Body of pancreas (tissue), 4 donors: Measurements from ENCODE around the gene POU3F1. TPM values are rescaled to one million over a fixed set of nuclear protein-coding genes. Genes with fewer than 3 reads are reported as not detected.

Experiments used
- ATAC-seq: fragments of 150-250 bp; one replicate; pipeline ENCODE4 v1.9.1; 2016
- DNase-seq, 4 donors: peaks; one replicate each; pipeline ENCODE4 v3.0.0-alpha.2; 2019
- H3K27ac ChIP-seq, 4 donors: fragments of 200-600 bp; sonication (generic); 1 replicate in 3 of 4; 2 replicates in 1 of 4; pipeline versions ENCODE4 v1.5.1 to v1.6.1; 2016 to 2019; ENCODE audit warnings: mild to moderate bottlenecking in 1 of 4, mixed read lengths in 1 of 4, moderate library complexity in 1 of 4
- H3K27me3 ChIP-seq, 2 donors: fragments of 200-600 bp; sonication (generic); one replicate each; pipeline ENCODE4 v1.6.0; 2016; ENCODE audit warnings: mild to moderate bottlenecking in 1 of 2
- H3K36me3 ChIP-seq, 2 donors: fragments of 200-600 bp; sonication (generic); replicated peaks in 1 of 2; 2 replicates each; pipeline ENCODE4 v1.5.1; 2016; ENCODE audit warnings: low read depth in 2 of 2; ENCODE audit not compliant: insufficient read depth in 1 of 2
- H3K4me1 ChIP-seq: fragments of 200-600 bp; sonication (generic); one replicate; pipeline ENCODE4 v1.6.0; 2016
- H3K4me3 ChIP-seq, 2 donors: fragments of 200-600 bp; sonication (generic); 1 replicate in 1 of 2; 2 replicates in 1 of 2; pipeline ENCODE4 v1.5.1; 2016 to 2019
- H3K9me3 ChIP-seq, 3 donors: fragments of 200-600 bp; sonication (generic); 1 replicate in 2 of 3; 2 replicates in 1 of 3; pipeline ENCODE4 v1.5.1; 2016
- POLR2A ChIP-seq, 3 donors: fragments of 450-650 bp; IDR thresholded peaks; one replicate each; pipeline ENCODE4 v1.6.1; 2016; ENCODE audit warnings: antibody characterized with exemption in 3 of 3, mild to moderate bottlenecking in 2 of 3
- WGBS, 2 donors: methylation state at CpG; one replicate each; pipeline ENCODE4 v1.1.5; 2017; 5-methylcytosine and 5-hydroxymethylcytosine counted together
- intact Hi-C: fragments of 100-400 bp; cut with DNase I; formaldehyde crosslinking; loops from one replicate; pipeline ENCODE4 v1.15.1; 2023
- total RNA-seq, 2 donors: library from RNA; depleted of rRNA; stranded (reverse); fragments of >200 nt; gene quantifications; one replicate each; pipeline ENCODE4 v1.1.0, GENCODE V29; 2016
- TF ChIP-seq, protein P1 (sequence below), 7 experiments: fragments of 450-650 bp in 4 of 7; fragments of 200-600 bp in 3 of 7; sonication (generic) in 3 of 7; IDR thresholded peaks; one replicate each; pipeline ENCODE4 v1.5.1; 2016 to 2019; ENCODE audit warnings: antibody characterized with exemption in 7 of 7

The POU3F1 gene
- total RNA-seq, 2 donors from 2014 or later, result not detected

DNA sequence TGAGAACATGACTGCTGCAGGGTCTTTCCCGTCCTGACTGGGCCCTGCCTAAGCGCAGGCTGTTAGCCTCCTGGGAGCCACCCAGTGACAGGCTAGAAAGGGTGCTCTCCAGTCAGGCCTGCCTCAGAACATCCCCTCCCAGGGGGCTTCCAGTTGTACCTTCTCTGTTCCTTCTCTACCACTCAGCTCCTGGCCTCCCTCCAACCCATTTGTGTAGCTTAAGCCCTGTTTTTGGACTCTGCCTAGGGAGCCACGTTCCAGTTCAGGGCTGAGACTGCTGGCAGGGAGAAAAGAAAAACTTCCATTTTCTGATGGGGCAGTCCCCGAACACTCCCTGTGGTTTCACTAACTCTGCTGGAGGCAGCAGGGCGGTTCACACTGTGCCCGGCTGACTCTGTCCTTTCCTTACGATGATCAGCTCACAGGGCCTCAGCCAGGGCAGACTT lies 15.3 kb upstream of the POU3F1 start:
- DNase-seq, result no peak
- no peaks in the 10 kb centered on the region for H3K36me3 ChIP-seq
- no peaks in the 10 kb centered on the region for H3K27me3 ChIP-seq
- H3K9me3 ChIP-seq, result no peaks in the 10 kb centered on the region
- TF ChIP-seq, protein P1, sequence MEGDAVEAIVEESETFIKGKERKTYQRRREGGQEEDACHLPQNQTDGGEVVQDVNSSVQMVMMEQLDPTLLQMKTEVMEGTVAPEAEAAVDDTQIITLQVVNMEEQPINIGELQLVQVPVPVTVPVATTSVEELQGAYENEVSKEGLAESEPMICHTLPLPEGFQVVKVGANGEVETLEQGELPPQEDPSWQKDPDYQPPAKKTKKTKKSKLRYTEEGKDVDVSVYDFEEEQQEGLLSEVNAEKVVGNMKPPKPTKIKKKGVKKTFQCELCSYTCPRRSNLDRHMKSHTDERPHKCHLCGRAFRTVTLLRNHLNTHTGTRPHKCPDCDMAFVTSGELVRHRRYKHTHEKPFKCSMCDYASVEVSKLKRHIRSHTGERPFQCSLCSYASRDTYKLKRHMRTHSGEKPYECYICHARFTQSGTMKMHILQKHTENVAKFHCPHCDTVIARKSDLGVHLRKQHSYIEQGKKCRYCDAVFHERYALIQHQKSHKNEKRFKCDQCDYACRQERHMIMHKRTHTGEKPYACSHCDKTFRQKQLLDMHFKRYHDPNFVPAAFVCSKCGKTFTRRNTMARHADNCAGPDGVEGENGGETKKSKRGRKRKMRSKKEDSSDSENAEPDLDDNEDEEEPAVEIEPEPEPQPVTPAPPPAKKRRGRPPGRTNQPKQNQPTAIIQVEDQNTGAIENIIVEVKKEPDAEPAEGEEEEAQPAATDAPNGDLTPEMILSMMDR (IDR thresholded peaks at IDR 0.05), result no peak
- TF ChIP-seq POLR2A (IDR thresholded peaks at IDR 0.05), result no peak
- no peak overlapping the region for H3K27ac ChIP-seq
- H3K4me3 ChIP-seq, result no peak overlapping the region
- peaks cover 6% of the 10 kb centered on the region for H3K4me1 ChIP-seq
- no peak for ATAC-seq
- intact Hi-C loops, result no loop called here
- 79 to 92% methylated on average over 7 of the region's 7 CpGs for WGBS, 2 donors

- Histone ChIP-seq H3K4me1 (peaks cover 6% of the 10 kb centered on the region), H3K27ac (no peak overlapping the region), H3K27me3 (no peaks in the 10 kb centered on the region), H3K4me3 (no peak overlapping the region), H3K36me3 (no peaks in the 10 kb centered on the region), H3K9me3 (no peaks in the 10 kb centered on the region)
- WGBS, 2 donors, result 82 to 94% methylated on average over 1 of the region's 1 CpG
- intact Hi-C loops, result no loop called here
- no peak for DNase-seq
- TF ChIP-seq, protein P1 (IDR thresholded peaks at IDR 0.05), result no peak
- TF ChIP-seq POLR2A (IDR thresholded peaks at IDR 0.05), result no peak
- no peak for ATAC-seq
Observed at GRCh38 chr1:38061290-38061689, 14.7 kb upstream of the POU3F1 start.

DNA sequence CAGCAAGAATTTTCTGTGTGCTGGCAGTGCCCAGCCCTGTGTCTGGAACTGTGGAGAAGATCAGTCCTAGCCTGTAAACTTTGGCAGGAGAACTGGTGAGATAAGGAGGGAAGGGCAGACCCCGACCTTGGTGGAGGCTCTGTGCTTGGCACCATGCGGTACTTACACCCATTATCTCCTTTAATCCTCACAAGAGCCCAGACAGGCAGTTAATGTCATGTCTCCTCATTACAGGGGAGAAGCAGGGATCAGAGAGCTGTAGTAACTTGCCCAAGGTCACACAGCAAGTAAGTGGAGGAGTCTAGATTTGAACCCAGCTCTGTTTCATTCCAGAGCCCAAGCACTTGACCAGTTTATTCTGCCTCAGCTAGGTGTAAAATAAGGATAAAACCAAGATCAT lies 13.9 kb upstream of the POU3F1 start:
- Histone ChIP-seq H3K4me3 (no peak overlapping the region), H3K36me3 (no peaks in the 10 kb centered on the region), H3K9me3 (no peaks in the 10 kb centered on the region), H3K4me1 (peaks cover 6% of the 10 kb centered on the region), H3K27me3 (no peaks in the 10 kb centered on the region), H3K27ac (no peak overlapping the region)
- DNase-seq, result no peak
- 36% methylated on average over 2 of the region's 2 CpGs; no CpG with 5 or more reads in 1 of the 2 donors for WGBS, 2 donors
- no peak for ATAC-seq
- no peak for TF ChIP-seq POLR2A (IDR thresholded peaks at IDR 0.05)
- TF ChIP-seq, protein P1 (IDR thresholded peaks at IDR 0.05), result no peak
- intact Hi-C loops, result no loop called here

DNA sequence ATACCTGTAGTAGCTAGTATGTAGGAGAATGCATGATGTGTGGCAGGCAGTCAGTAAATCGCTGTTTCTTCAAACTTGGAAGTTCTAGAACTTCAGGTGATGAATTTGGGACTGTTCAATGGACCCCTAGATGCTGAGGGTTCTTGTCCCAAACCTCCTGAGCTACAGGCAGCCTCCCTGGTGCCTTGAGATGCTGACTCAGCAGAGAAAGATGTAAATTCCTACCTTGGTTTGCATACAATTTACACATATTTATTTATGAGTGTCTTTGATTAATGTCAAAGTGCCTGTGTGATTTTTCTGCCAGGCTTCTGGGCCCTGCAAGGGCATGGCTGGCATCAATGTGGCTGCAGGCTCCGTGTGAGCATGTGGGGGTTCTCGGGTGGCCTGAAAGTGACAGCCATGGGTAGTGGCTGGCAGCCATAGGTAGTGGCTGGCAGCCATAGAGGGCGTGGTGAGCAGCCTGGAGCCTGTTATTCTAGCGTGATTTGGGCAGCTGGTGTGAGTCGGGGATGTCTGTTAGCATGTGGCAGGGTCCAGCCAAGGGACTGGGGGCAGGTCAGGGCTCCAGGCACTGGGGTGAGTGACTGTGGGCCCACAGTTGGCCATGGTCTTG lies 13.2 kb upstream of the POU3F1 start:
- Histone ChIP-seq H3K9me3 (no peaks in the 10 kb centered on the region), H3K4me1 (peaks cover 6% of the 10 kb centered on the region), H3K27ac (no peak overlapping the region), H3K36me3 (no peaks in the 10 kb centered on the region), H3K4me3 (no peak overlapping the region), H3K27me3 (no peaks in the 10 kb centered on the region)
- no peak for ATAC-seq
- 50 to 63% methylated on average over 2 to 6 of the region's 6 CpGs for WGBS, 2 donors
- no peak for DNase-seq
- intact Hi-C loops, result no loop called here
- TF ChIP-seq, protein P1 (IDR thresholded peaks at IDR 0.05), result no peak
- no peak for TF ChIP-seq POLR2A (IDR thresholded peaks at IDR 0.05)

- intact Hi-C loops, result no loop called here
- TF ChIP-seq POLR2A (IDR thresholded peaks at IDR 0.05), result no peak
- TF ChIP-seq, protein P1 (IDR thresholded peaks at IDR 0.05), result no peak
- H3K27ac ChIP-seq, result no peak overlapping the region
- no peak overlapping the region for H3K4me3 ChIP-seq
- 44 to 53% methylated on average over 4 of the region's 4 CpGs for WGBS, 2 donors
- no peak for ATAC-seq
- peaks cover 6% of the 10 kb centered on the region for H3K4me1 ChIP-seq
- H3K27me3 ChIP-seq, result no peaks in the 10 kb centered on the region
- no peaks in the 10 kb centered on the region for H3K36me3 ChIP-seq
- no peak for DNase-seq
- H3K9me3 ChIP-seq, result no peaks in the 10 kb centered on the region
Observed at GRCh38 chr1:38055965-38056364, 9.4 kb upstream of the POU3F1 start.
